Gastroesophageal sphincter (tissue), 4 donors: ENCODE results near the gene BRAT1. TPM values are rescaled to one million over a fixed set of nuclear protein-coding genes. Genes with fewer than 3 reads are reported as not detected.

Experiments used
- ATAC-seq: fragments of 150-250 bp; one replicate; pipeline ENCODE4 v1.9.1; 2016; ENCODE audit warnings: mild to moderate bottlenecking, moderate library complexity
- H3K27ac ChIP-seq, 4 donors: fragments of 200-600 bp; sonication (generic) in 3 of 4; 1 replicate in 3 of 4; 2 replicates in 1 of 4; pipeline ENCODE4 v1.5.1; 2016 to 2019
- H3K27me3 ChIP-seq: fragments of 200-600 bp; sonication (generic); one replicate; pipeline ENCODE4 v1.5.1; 2019
- H3K36me3 ChIP-seq, 2 donors: fragments of 200-600 bp; sonication (generic); one replicate each; pipeline ENCODE4 v1.5.1; 2019; ENCODE audit warnings: control low read depth in 1 of 2
- H3K4me1 ChIP-seq, 3 donors: fragments of 200-600 bp; sonication (generic); 1 replicate in 2 of 3; 2 replicates in 1 of 3; pipeline ENCODE4 v1.5.1; 2016 to 2019; ENCODE audit warnings: control low read depth in 2 of 3
- H3K4me3 ChIP-seq, 2 donors: fragments of 200-600 bp; sonication (generic); one replicate each; pipeline ENCODE4 v1.5.1; 2019; ENCODE audit warnings: mild to moderate bottlenecking in 1 of 2, moderate library complexity in 1 of 2
- H3K9me3 ChIP-seq, 3 donors: fragments of 200-600 bp; sonication (generic); one replicate each; pipeline ENCODE4 v1.5.1; 2017 to 2019; ENCODE audit warnings: control low read depth in 2 of 3
- CTCF ChIP-seq, 4 experiments: fragments of 200-600 bp in 2 of 4; fragments of 450-650 bp in 2 of 4; sonication (generic) in 1 of 4; IDR thresholded peaks; one replicate each; pipeline ENCODE4 v1.5.1; 2017 to 2019; ENCODE audit warnings: antibody characterized with exemption in 4 of 4, mild to moderate bottlenecking in 2 of 4, moderate library complexity in 2 of 4
- EP300 ChIP-seq: sonication (generic); formaldehyde crosslinking; IDR thresholded peaks from one replicate; pipeline ENCODE4 v1.6.1; 2017; ENCODE audit warnings: antibody characterized with exemption, mild to moderate bottlenecking
- POLR2A ChIP-seq, 2 donors: fragments of 450-650 bp; IDR thresholded peaks; one replicate each; pipeline ENCODE4 v1.6.1; 2017; ENCODE audit warnings: antibody characterized with exemption in 2 of 2, mild to moderate bottlenecking in 2 of 2, moderate library complexity in 1 of 2
- POLR2AphosphoS5 ChIP-seq: sonication (generic); formaldehyde crosslinking; IDR thresholded peaks from one replicate; pipeline ENCODE4 v1.6.1; 2017; ENCODE audit warnings: antibody characterized with exemption
- WGBS, 2 donors: methylation state at CpG; one replicate each; pipeline ENCODE4 v1.1.5; 2018; ENCODE audit warnings: low coverage in 1 of 2; 5-methylcytosine and 5-hydroxymethylcytosine counted together
- total RNA-seq, 4 donors: library from RNA; depleted of rRNA; stranded (reverse); fragments of >200 nt; gene quantifications; one replicate each; pipeline ENCODE4 v1.1.0, GENCODE V29; 2016

The BRAT1 gene
- total RNA-seq, 4 donors from 2014 or later: 19.9 to 36.0 (median 32.4) TPM

DNA sequence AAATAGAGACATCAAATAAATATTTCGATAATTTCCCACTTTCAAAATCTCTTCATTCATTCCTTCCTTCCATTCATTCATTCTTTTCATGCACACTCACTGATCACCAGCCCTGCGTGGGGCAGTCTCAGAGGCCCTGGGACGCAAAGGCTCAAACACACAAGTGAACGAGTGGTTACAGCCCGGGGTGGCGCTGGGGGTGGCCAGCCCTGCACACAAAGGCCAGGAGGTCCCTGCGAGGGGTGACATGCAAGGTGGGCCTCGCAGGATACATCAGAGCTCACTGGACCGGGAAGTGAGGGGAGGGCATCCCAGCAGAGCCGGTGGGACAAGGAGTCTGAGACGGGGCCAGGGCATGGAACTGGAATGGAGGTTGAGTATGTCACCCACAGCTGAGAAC is 46.6 kb upstream of the BRAT1 start:
- no peak overlapping the region for H3K4me3 ChIP-seq
- peaks cover 0 to 92% of the 10 kb centered on the region in 2 donors for H3K36me3 ChIP-seq
- H3K27ac ChIP-seq: no peak overlapping the region
- no peaks in the 10 kb centered on the region for H3K9me3 ChIP-seq
- H3K27me3 ChIP-seq: no peaks in the 10 kb centered on the region
- H3K4me1 ChIP-seq: peaks cover 0 to 8% (median 3%) of the 10 kb centered on the region in 3 donors
- no peak for ATAC-seq
- TF ChIP-seq CTCF (IDR thresholded peaks at IDR 0.05) (no peak), POLR2AphosphoS5 (no peak), POLR2A (IDR thresholded peaks at IDR 0.05) (no peak), EP300 (no peak)
- WGBS, 2 donors: 74 to 88% methylated on average over 4 to 5 of the region's 11 CpGs

DNA sequence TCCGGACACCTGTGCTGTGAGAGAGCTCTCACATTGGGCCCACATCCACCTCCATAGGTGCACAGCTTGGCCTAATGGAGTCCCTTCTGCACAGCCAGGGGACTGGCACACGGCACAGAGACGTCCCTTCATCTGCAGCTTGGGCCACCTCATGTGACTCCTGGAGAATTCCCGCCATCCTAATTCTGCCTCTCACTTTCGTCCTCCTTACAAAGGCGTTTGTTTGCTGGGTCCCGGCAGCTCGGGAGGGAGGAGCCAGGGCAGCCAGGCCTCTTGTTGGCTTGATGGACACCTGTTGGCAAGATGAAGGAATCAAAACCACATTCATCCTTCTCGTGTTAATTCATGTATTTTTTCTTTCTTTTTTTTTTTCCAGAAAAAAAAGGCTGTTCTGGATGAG is 45.7 kb upstream of the BRAT1 start:
- TF ChIP-seq EP300 (no peak), POLR2A (IDR thresholded peaks at IDR 0.05) (no peak), POLR2AphosphoS5 (no peak), CTCF (IDR thresholded peaks at IDR 0.05) (no peak)
- Histone ChIP-seq H3K4me3 (no peak overlapping the region), H3K9me3 (no peaks in the 10 kb centered on the region), H3K27ac (no peak overlapping the region), H3K36me3 (peaks cover 0 to 90% of the 10 kb centered on the region in 2 donors), H3K4me1 (no peaks in the 10 kb centered on the region), H3K27me3 (no peaks in the 10 kb centered on the region)
- no peak for ATAC-seq
- WGBS, 2 donors: 80 to 89% methylated on average over 3 to 5 of the region's 9 CpGs

DNA sequence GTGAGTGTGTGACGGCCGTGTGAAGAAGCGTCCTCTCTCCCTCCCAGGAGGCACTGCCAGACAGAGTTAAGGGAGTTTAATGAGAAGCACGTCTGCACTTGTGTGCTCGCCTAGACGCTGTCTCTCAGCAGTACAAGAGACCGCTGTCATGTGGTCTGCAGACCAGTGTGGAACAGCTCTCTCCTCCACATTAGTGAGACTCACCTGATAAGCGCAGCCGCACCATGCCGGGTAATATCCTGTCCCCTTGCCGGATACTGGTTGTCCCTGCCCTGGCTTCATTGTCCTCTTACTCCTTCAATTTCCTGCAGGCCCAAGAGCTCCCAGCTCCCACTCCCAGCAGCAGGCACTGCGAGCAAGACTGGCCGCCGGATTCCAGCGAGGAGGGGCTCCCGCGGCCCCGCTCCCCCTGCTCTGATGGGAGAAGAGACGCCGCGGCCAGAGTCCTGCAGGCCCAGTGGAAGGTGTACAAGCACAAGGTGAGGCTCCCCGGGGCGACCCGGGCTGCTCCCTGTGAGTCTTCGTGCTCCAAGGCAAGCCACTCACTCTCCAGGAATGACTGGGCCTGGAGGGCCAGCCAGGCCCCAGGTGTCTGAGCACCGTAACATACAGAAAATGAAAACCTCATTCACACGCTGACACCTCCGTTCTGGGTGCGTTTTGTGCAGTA is 43.0 kb upstream of the BRAT1 start:
- H3K9me3 ChIP-seq: no peaks in the 10 kb centered on the region
- no peaks in the 10 kb centered on the region for H3K27me3 ChIP-seq
- TF ChIP-seq EP300 (no peak), CTCF (IDR thresholded peaks at IDR 0.05) (no peak), POLR2AphosphoS5 (no peak), POLR2A (IDR thresholded peaks at IDR 0.05) (no peak)
- no peak overlapping the region for H3K4me3 ChIP-seq
- ATAC-seq: no peak
- WGBS, 2 donors: 81 to 91% methylated on average over 10 to 13 of the region's 29 CpGs
- no peaks in the 10 kb centered on the region for H3K4me1 ChIP-seq
- H3K27ac ChIP-seq: no peak overlapping the region
- peaks cover 0 to 98% of the 10 kb centered on the region in 2 donors for H3K36me3 ChIP-seq

- H3K27me3 ChIP-seq: no peaks in the 10 kb centered on the region
- H3K27ac ChIP-seq: no peak overlapping the region
- no peaks in the 10 kb centered on the region for H3K4me1 ChIP-seq
- WGBS, 2 donors: 56 to 83% methylated on average over 4 to 9 of the region's 13 CpGs
- no peaks in the 10 kb centered on the region for H3K9me3 ChIP-seq
- no peak for ATAC-seq
- H3K36me3 ChIP-seq: peaks cover 0 to 98% of the 10 kb centered on the region in 2 donors
- TF ChIP-seq EP300 (no peak), POLR2A (IDR thresholded peaks at IDR 0.05) (no peak), POLR2AphosphoS5 (no peak), CTCF (IDR thresholded peaks at IDR 0.05) (no peak)
- no peak overlapping the region for H3K4me3 ChIP-seq
Measured at GRCh38 chr7:2597273-2597640, 41.9 kb upstream of the BRAT1 start.
